Stimulated activated CD4-positive, alpha-beta T cell treated with anti-CD3 and anti-CD28 coated beads, TNF-alpha, amount 100 ng/mL, for 4 hours (primary cell): ENCODE results near the gene MDM2.

Experiments used
- DNase-seq, 3 experiments: peaks; one replicate each; pipeline ENCODE4 v3.0.0-alpha.2; 2020; ENCODE audit warnings: low read depth in 3 of 3

MDM2 gene

GRCh38 chr12:68876461-68876860 lies 68.5 kb downstream of the MDM2 start:
- DNase-seq: no peak

- DNase-seq: no peak
Measured at GRCh38 chr12:68877583-68877982, 69.6 kb downstream of the MDM2 start.

- DNase-seq: no peak
Measured at GRCh38 chr12:68878283-68878682, 70.3 kb downstream of the MDM2 start.

- no peak for DNase-seq
Measured at GRCh38 chr12:68878846-68879245, 70.9 kb downstream of the MDM2 start.

- DNase-seq: no peak
Measured at GRCh38 chr12:68880660-68881325, 72.8 kb downstream of the MDM2 start.

GRCh38 chr12:68882251-68882964 lies 74.4 kb downstream of the MDM2 start:
- DNase-seq: no peak

GRCh38 chr12:68883151-68883550 lies 75.2 kb downstream of the MDM2 start:
- no peak for DNase-seq

GRCh38 chr12:68884251-68884650 lies 76.3 kb downstream of the MDM2 start:
- DNase-seq: no peak

GRCh38 chr12:68885381-68885780 lies 77.4 kb downstream of the MDM2 start:
- no peak for DNase-seq

GRCh38 chr12:68886636-68887572 lies 78.9 kb downstream of the MDM2 start:
- no peak for DNase-seq

GRCh38 chr12:68887641-68888040 lies 79.7 kb downstream of the MDM2 start:
- no peak for DNase-seq

GRCh38 chr12:68888243-68888642 lies 80.3 kb downstream of the MDM2 start:
- no peak for DNase-seq

GRCh38 chr12:68890701-68891113 lies 82.7 kb downstream of the MDM2 start:
- DNase-seq: no peak

- no peak for DNase-seq
Measured at GRCh38 chr12:68891141-68891540, 83.2 kb downstream of the MDM2 start.

GRCh38 chr12:68893201-68893600 lies 85.2 kb downstream of the MDM2 start:
- DNase-seq: no peak

GRCh38 chr12:68893741-68894140 lies 85.8 kb downstream of the MDM2 start:
- DNase-seq: no peak

- DNase-seq: no peak
Measured at GRCh38 chr12:68894276-68894855, 86.4 kb downstream of the MDM2 start.

- no peak for DNase-seq
Measured at GRCh38 chr12:68896881-68897540, 89.0 kb downstream of the MDM2 start.

- no peak for DNase-seq
Measured at GRCh38 chr12:68899251-68899771, 91.3 kb downstream of the MDM2 start.

GRCh38 chr12:68900241-68900640 lies 92.3 kb downstream of the MDM2 start:
- DNase-seq: no peak
